Lung microvascular endothelial cell (primary cell): ENCODE measurements around the gene VPS29. TPM values are rescaled to one million over a fixed set of nuclear protein-coding genes. Genes with fewer than 3 reads are reported as not detected.

ENCODE experiments used
- DNase-seq, 2 donors: peaks; one replicate each; pipeline versions ENCODE4 v3.0.0 to v3.0.0-alpha.2; 2010; ENCODE audit warnings: low read depth in 2 of 2
- total RNA-seq: library from RNA; depleted of rRNA; stranded (reverse); fragments of >200 nt; gene quantifications from 2 replicates; pipeline ENCODE4 v1.2.1, GENCODE V29; 2014

Gene VPS29
- total RNA-seq, result 42.9 and 47.2 TPM in 2 replicates

- peak; percentile 99 to 100 for DNase-seq
Observed at GRCh38 chr12:110501752-110502738, at the start of gene VPS29, which contains the start of gene RAD9B. TSS of gene VPS29 (minus strand) at chr12:110502111. CDS start at chr12:110502051, 60 bp downstream. TSS of gene RAD9B (plus strand) at chr12:110502331. CDS start at chr12:110502338, 7 bp downstream.

GRCh38 chr12:110550981-110551380 is 49.1 kb upstream of the VPS29 start:
- no peak for DNase-seq

- no peak for DNase-seq
Observed at GRCh38 chr12:110549716-110550115, 47.8 kb upstream of the VPS29 start.

GRCh38 chr12:110548678-110549077 is 46.8 kb upstream of the VPS29 start:
- peak in 1 of 2 donors; percentile 38 for DNase-seq

- DNase-seq, result peak in 1 of 2 donors; percentile 65
Observed at GRCh38 chr12:110547090-110547489, 45.2 kb upstream of the VPS29 start.

- peak; percentile 43 to 84 for DNase-seq
Observed at GRCh38 chr12:110546339-110546738, 44.4 kb upstream of the VPS29 start.

- DNase-seq, result peak; percentile 38 to 41
Observed at GRCh38 chr12:110545812-110546211, 43.9 kb upstream of the VPS29 start.

GRCh38 chr12:110545259-110545658 is 43.3 kb upstream of the VPS29 start:
- peak; percentile 49 to 99 for DNase-seq

GRCh38 chr12:110543965-110544364 is 42.1 kb upstream of the VPS29 start:
- no peak for DNase-seq

GRCh38 chr12:110543252-110543959 is 41.5 kb upstream of the VPS29 start:
- DNase-seq, result peak; percentile 82 to 96

GRCh38 chr12:110540048-110540447 is 38.1 kb upstream of the VPS29 start:
- DNase-seq, result peak in 1 of 2 donors; percentile 17

- peak; percentile 19 to 50 for DNase-seq
Observed at GRCh38 chr12:110538869-110539622, 37.1 kb upstream of the VPS29 start.

GRCh38 chr12:110537605-110538409 is 35.9 kb upstream of the VPS29 start:
- no peak for DNase-seq

- no peak for DNase-seq
Observed at GRCh38 chr12:110536834-110537604, 35.1 kb upstream of the VPS29 start.

- DNase-seq, result no peak
Observed at GRCh38 chr12:110534811-110535210, 32.9 kb upstream of the VPS29 start.

GRCh38 chr12:110533607-110534006 is 31.7 kb upstream of the VPS29 start:
- DNase-seq, result peak in 1 of 2 donors; percentile 55

- DNase-seq, result no peak
Observed at GRCh38 chr12:110532644-110533043, 30.7 kb upstream of the VPS29 start.

GRCh38 chr12:110531741-110532333 is 29.9 kb upstream of the VPS29 start:
- DNase-seq, result peak in 1 of 2 donors; percentile 13

GRCh38 chr12:110530511-110530910 is 28.6 kb upstream of the VPS29 start:
- DNase-seq, result no peak
